Stimulated activated CD8-positive, alpha-beta memory T cell treated with anti-CD3 and anti-CD28 coated beads, Interleukin-2, amount 100 ng/mL, for 48 hours (primary cell): ENCODE results near the gene TBCCD1.
"Not testable (repeated sequence)": the region's sequence is repeated elsewhere in the genome, so short reads cannot be mapped to it uniquely, and the experiment has no call there.

Experiments used
- DNase-seq, 2 donors: peaks; one replicate each; pipeline ENCODE4 v3.0.0-alpha.2; 2020; ENCODE audit warnings: low read depth in 2 of 2

TBCCD1 gene

DNA sequence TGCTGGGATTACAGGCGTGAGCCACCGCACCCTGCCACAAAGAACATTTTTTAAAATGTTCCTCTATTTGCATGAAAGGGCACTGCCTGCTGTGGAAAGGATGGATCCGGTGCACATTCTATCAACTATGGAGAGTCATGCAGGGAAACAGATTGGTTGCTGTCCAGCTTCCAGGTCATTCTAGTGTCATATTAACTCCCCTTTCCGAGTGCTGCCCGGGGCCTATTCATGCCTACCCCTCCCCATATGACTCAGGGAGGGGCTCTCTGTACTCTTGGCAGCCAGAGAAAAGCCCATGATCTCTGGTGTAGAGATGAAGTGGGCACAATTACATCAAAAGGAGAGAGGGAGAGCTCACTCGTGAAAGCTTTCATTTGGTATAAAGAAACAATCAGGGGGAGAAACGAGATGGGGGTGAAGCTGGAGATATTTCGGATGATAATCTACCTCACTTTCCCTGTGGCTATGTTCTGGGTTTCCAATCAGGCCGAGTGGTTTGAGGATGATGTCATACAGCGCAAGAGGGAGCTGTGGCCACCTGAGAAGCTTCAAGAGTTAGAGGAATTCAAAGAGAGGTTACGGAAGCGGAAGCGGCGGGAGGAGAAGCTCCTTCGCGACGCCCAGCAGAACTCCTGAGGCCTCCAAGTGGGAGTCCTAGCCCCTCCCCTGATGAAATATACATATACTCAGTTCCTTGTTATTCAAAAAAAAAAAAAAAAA lies 29.6 kb upstream of the TBCCD1 start:
- no peak for DNase-seq

DNA sequence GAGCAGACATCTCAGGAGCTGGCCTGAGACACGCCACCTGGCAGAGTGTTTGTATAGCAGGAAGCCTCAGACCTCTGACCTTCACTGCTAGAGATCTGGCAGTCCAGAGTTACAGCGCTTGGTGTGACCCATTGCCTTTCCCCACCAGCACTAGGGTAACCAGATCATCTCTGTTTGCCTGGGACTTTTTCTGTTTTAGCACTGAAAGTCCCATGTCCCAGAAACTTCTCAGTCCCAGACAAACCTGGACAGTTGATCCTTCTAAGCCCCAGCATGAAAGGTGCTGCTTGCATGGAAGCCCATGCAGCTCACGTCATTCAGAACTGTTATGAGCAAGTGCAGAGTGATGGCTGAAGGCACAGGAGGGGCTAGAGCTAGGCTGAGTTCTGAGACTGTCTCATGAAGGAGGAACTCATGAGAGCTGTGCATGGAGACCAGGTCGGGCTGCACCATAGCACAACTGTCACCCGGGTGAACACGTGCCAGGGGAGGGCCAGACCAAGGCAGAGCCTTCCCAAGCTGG lies 27.5 kb upstream of the TBCCD1 start:
- DNase-seq: no peak

GRCh38 chr3:186593862-186594261 lies 26.7 kb upstream of the TBCCD1 start:
- no peak for DNase-seq

GRCh38 chr3:186592682-186593081 lies 25.5 kb upstream of the TBCCD1 start:
- no peak for DNase-seq

GRCh38 chr3:186590580-186591295 lies 23.6 kb upstream of the TBCCD1 start:
- no peak for DNase-seq

- DNase-seq: no peak
Observed at GRCh38 chr3:186589856-186590579, 22.9 kb upstream of the TBCCD1 start.

DNA sequence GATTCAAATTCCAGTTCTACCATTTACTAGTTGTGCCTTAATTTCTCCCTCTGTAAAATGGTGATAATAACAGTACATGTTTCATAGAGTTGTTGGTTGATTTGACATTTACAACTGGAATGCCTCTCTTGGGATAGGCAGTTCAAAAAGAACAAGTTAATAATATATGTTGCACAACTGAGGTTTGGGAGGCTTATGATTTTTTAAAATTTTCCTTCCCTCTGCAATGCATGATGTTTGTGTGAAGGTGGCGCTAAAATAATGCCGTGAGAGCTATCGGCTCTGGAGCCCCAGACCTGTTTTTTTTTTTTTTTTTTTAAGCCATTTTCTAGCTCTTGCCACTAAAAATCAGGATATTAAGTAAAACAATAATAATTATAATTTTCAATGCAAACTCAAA lies 22.0 kb upstream of the TBCCD1 start:
- no peak for DNase-seq

DNA sequence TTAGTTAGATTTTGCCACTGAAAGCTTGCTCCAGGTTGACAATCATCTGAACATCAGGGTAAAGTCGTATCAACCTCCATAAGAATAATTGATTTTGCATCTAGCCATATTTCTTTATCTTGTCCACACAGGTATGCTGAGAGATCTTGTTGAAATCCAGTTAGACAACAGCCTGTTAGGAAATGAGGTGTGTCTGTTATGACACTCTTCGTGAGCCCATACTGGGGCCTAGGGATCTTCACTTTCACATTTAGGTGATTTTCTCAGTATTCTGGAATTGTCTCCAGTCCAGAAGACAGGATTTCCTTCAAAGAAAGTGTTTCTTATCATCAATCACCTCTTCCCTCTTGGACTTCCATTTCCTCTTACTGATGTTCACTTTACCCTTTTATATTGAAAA lies 21.5 kb upstream of the TBCCD1 start:
- DNase-seq: no peak

DNA sequence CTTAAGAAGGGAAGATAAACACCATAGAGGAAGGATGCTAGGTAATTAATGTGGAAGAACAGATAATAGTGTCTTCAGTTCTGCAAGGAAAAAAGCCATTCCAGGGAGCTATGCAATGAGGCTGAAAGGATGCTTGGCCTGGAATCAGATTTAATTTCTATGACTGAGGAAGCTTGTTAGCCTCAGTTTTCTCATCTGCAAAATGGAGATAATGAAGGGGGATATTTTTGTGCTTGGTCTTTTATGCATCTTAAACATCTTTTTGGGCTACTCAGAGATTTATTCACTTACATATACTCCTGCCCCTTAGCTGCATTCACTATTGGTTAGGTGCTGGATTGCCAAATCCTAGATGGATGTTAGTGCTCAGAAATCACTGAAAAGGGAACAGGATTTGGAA lies 20.0 kb upstream of the TBCCD1 start:
- DNase-seq: no peak

- not testable (repeated sequence) for DNase-seq
Observed at GRCh38 chr3:186586245-186586644, 19.1 kb upstream of the TBCCD1 start.

DNA sequence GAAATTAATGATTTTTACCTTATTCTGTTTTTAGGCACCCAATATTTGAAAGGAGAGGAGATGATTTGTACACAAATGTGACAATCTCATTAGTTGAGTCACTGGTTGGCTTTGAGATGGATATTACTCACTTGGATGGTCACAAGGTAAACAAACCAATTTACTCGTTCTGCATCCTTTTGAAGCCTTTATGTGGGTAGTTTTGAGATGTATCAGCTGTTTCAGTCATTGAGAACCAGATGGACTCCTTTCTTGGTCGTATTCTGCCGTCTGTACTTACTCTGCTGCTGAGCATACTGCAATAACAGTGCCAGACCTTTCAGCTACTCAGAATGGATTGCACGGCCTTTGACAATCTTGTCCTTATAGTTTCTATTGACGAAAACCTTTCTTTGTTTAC lies 16.7 kb upstream of the TBCCD1 start:
- no peak for DNase-seq

DNA sequence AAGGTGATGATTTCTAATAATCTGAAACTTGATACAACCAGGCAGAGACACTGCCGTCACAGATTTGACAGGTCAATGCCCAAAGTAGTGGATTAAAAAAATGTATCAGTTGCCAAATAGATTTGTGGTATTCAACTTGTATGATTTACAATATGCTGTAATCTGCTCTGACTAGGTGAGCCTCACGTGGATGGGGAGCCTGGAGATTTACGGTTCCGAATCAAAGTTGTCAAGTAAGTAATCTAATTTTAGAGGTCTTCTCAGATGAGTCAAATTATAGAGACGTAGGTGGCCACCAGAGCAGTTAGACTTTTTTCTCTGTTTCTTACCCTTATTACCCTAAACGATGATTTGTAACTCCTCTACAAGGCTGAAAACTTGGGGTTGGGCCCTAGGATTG lies 15.4 kb upstream of the TBCCD1 start:
- DNase-seq: no peak

- DNase-seq: no peak
Observed at GRCh38 chr3:186580785-186581184, 13.6 kb upstream of the TBCCD1 start.

GRCh38 chr3:186577521-186577920 lies 10.4 kb upstream of the TBCCD1 start:
- DNase-seq: no peak

GRCh38 chr3:186571644-186572013 lies 4.5 kb upstream of the TBCCD1 start:
- no peak for DNase-seq

DNA sequence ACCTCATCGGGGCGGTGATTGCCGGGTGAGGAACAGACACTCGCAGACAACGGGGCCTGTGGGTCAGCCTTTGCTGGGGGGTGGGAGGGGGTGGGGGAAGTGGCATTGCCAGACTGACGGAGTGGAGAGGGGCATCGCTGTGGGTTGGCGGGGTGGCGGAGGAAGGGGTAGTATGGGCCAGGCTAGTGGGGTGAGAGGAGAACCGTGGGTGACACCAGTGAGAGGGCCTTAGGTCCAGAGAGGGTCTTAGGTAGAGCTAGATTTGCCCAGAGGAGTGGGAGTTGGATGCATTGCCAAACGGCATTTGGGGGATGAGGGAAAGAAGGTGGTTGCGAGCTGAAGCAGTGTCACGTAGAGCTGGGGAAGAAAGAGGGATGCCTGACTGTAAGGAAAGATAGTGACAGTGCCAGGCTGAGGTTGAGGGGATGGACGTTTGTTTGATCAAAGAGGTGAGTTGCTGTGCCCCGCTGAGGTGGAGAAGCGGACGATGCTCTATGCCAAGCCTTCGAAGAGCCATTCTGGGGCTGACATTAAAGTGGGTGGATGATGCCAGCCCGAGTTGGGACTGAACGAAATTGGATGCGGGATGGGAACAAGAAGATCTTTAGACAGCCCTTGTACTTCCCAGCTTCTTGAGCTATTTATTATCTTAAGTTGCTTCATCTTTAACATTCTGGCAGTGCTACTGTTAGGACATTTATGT lies 4.0 kb upstream of the TBCCD1 start:
- no peak for DNase-seq

- peak; percentile 95 to 98 for DNase-seq
Observed at GRCh38 chr3:186570096-186570940, 3.2 kb upstream of the TBCCD1 start, which contains the start of gene DNAJB11. Gene DNAJB11, plus strand, starts transcription at chr3:186570720. Its CDS starts 178 bp downstream, at chr3:186570898.

DNA sequence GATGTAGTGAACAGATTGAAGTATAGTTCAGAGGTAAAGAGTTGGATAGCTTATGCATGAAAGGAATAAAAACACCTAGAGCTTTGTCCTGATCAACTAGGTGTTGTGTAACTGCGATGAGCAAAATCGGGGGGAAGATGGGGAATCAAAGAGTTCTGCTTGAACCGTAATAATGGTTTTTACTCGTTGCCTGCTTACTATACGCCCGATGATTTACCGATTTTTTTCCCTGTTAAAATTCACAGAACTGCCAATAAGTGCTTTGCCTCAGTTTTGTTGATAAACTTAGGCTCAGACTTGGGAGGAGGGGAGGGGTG lies 2.6 kb upstream of the TBCCD1 start:
- no peak for DNase-seq

- DNase-seq: not testable (repeated sequence)
Observed at GRCh38 chr3:186569361-186569760, 2.2 kb upstream of the TBCCD1 start.

DNA sequence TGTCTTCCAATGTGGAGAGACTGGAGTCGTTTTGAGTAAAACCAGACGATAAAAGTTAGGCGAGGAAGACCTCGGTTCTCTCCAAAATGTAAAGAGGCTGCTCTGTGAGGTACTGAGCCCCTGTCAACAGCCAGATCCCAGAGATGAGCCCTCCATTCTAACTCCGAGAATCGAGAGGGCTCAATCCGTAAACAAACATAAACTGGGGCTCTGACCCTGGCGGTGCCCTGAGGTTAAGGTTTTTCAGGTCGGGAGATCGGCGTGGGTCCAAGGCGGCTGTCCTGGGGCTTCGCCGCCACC lies 417 bp downstream of the TBCCD1 start:
- DNase-seq: no peak

GRCh38 chr3:186564586-186564985 lies 2.6 kb downstream of the TBCCD1 start:
- DNase-seq: no peak
